ENCODE measurements around the gene MTERF4.

Gene MTERF4

DNA sequence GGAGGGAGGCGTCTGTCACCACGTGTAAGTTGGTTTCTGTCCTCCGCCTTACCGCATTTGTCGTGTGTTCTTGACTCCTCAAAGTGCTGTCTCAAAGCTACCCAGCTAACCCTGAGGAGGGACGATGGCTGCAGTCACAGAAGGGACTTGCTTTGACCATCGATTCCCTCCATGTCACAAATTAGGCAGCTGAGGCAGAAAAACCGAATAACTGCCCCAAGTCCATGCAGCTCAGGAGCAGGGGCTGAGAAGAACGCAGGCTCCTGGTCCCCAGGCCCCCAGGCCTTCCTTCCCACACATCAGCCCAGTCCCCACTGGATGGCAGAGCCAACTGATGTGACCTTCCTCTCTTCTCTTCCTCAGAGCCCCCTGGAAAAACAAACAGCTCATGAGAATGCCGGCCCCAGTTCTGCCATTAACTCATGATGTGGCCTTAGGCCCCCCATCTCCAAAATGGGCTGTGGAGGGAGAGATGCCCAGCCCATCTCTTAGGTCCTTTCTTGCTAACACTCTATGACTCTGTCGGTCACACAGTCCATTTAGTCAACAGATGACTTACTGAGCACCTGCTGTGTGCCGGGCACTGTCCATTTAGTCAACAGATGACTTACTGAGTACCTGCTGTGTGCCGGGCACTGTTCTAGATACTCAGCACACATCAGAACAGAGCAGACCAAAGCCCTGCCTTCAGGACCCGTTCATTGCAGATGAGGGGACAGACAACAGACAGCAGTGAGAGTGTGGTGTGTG is 19.6 kb downstream of the MTERF4 start:
- Histone ChIP-seq H3K27ac (ENCODE audit: low read length) (no peak overlapping the region), H3K9me3 (ENCODE audit: control insufficient read depth, low read depth, low read length) (no peaks in the 10 kb centered on the region)

GRCh38 chr2:241081643-241082340 is 20.3 kb downstream of the MTERF4 start:
- Histone ChIP-seq H3K27me3 (ENCODE audit: control insufficient read depth, insufficient read depth, low read length) (no peaks in the 10 kb centered on the region), H3K36me3 (ENCODE audit: control insufficient read depth, low read depth, low read length) (peaks cover 5% of the 10 kb centered on the region), H3K4me3 (ENCODE audit: low read length) (no peak overlapping the region), H3K4me1 (ENCODE audit: control insufficient read depth, low read depth, low read length) (no peaks in the 10 kb centered on the region), H3K9ac (ENCODE audit: low read length) (no peak overlapping the region), H3K9me3 (ENCODE audit: control insufficient read depth, low read depth, low read length) (no peaks in the 10 kb centered on the region), H3K27ac (ENCODE audit: low read length) (no peak overlapping the region)

More for the DNA sequence above, 19.6 kb downstream of the MTERF4 start:
- Histone ChIP-seq H3K9ac (ENCODE audit: low read length) (no peak overlapping the region), H3K27me3 (ENCODE audit: control insufficient read depth, insufficient read depth, low read length) (no peaks in the 10 kb centered on the region), H3K36me3 (ENCODE audit: control insufficient read depth, low read depth, low read length) (peaks cover 7% of the 10 kb centered on the region), H3K4me3 (ENCODE audit: low read length) (no peak overlapping the region), H3K4me1 (ENCODE audit: control insufficient read depth, low read depth, low read length) (no peaks in the 10 kb centered on the region)

DNA sequence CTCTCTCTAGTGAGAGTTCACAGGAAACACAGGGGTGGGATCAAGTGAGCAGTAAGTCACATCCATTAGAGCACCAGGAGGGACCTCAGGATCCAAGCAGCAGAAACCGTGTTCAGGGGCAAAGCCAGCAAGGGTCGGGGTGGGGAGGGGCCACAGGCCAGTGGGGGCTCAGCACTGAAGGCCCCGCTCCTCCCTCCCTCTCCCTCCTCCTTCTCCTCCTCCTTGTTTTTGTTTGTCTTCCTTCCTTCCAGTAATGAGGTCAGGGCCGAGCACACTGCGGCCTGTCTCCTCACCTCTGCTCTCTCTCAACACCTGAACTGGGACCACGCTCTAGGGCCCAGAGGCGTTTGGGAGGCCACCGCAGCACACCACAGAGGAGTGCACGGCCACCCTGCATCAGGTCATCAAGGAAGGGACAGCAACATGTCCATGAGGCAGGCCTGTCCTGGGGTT is 20.9 kb downstream of the MTERF4 start:
- Histone ChIP-seq H3K36me3 (ENCODE audit: control insufficient read depth, low read depth, low read length) (peaks cover 3% of the 10 kb centered on the region), H3K9ac (ENCODE audit: low read length) (no peak overlapping the region), H3K27ac (ENCODE audit: low read length) (no peak overlapping the region), H3K9me3 (ENCODE audit: control insufficient read depth, low read depth, low read length) (no peaks in the 10 kb centered on the region), H3K27me3 (ENCODE audit: control insufficient read depth, insufficient read depth, low read length) (no peaks in the 10 kb centered on the region), H3K4me3 (ENCODE audit: low read length) (no peak overlapping the region), H3K4me1 (ENCODE audit: control insufficient read depth, low read depth, low read length) (no peaks in the 10 kb centered on the region)

DNA sequence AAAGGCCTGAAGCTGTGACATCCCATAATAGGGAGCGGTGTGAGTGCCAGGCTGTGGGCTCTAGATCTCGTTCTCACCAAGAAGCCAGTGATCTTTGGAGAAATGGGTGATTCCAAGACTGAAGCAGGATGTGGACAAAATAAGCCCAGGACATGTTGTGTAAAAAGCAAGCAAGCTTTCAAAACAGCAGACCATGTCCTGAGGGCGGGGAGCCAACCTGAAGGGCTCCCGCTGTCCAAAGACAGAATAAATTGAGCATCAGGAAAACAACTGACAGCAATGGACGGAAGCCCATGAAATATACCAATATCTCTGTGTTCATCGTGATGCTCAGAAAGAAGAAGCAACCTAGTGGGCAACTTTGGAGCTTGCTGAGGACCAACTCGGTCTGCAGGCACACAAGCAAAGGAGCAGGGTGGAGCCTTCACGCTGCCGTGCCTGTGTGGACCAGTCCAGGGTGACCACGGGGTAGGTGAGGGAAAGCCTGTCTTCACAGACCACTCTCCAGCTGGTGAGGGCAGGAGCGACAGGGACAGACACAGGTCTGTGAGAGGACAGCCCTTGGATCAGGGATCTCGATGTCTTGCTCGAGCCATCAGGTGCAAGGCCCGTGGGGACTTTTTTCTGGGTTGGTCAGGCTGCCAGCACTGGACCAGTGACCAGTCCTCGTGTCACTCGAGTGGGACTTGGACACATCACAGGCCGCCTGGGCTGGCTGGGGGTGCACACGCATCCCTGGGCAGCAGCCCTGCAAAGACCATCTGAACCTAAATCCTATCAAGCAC is 21.5 kb downstream of the MTERF4 start:
- Histone ChIP-seq H3K27ac (ENCODE audit: low read length) (no peak overlapping the region), H3K4me1 (ENCODE audit: control insufficient read depth, low read depth, low read length) (no peaks in the 10 kb centered on the region)

DNA sequence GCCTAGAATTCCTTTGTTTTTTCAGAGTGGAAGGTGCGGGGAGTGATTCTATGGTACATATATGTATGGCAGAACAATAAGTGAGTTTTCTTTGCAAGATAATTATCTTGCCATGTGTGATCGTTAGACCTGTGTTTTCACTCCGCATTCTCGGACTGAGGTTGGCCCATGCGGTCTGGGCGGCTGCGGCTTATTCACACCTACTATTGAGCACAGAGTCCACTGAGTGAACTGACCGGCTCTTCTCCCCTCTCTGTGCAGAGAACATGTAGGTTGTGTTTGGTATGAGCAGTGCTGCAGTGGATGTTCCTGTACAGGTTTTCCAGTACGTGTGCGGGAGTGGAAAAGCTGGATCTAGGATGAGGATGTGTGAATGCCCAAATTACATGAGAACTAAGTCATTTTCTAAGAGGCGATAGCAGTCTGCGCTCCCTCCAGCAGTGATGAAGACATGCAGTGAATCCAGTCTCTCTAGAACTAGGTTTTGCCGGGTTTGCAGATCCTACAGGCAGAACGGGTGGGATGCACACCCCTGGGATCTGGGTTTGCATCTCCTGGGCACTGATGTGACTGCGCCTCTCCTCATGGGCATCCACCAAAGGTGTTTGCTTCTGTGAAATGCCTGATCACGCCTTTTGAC is 27.1 kb downstream of the MTERF4 start:
- Histone ChIP-seq H3K9me3 (ENCODE audit: control insufficient read depth, low read depth, low read length) (no peaks in the 10 kb centered on the region), H3K27me3 (ENCODE audit: control insufficient read depth, insufficient read depth, low read length) (no peaks in the 10 kb centered on the region), H3K4me1 (ENCODE audit: control insufficient read depth, low read depth, low read length) (no peaks in the 10 kb centered on the region), H3K4me3 (ENCODE audit: low read length) (no peak overlapping the region), H3K9ac (ENCODE audit: low read length) (no peak overlapping the region), H3K27ac (ENCODE audit: low read length) (no peak overlapping the region), H3K36me3 (ENCODE audit: control insufficient read depth, low read depth, low read length) (no peaks in the 10 kb centered on the region)

More for the DNA sequence above, 21.5 kb downstream of the MTERF4 start:
- Histone ChIP-seq H3K27me3 (ENCODE audit: control insufficient read depth, insufficient read depth, low read length) (no peaks in the 10 kb centered on the region), H3K9me3 (ENCODE audit: control insufficient read depth, low read depth, low read length) (no peaks in the 10 kb centered on the region), H3K36me3 (ENCODE audit: control insufficient read depth, low read depth, low read length) (peaks cover 3% of the 10 kb centered on the region), H3K9ac (ENCODE audit: low read length) (no peak overlapping the region), H3K4me3 (ENCODE audit: low read length) (no peak overlapping the region)

GRCh38 chr2:241074065-241074818 is 27.8 kb downstream of the MTERF4 start:
- no peaks in the 10 kb centered on the region for H3K27me3 ChIP-seq (ENCODE audit: control insufficient read depth, insufficient read depth, low read length)
- no peak overlapping the region for H3K9ac ChIP-seq (ENCODE audit: low read length)
- H3K27ac ChIP-seq (ENCODE audit: low read length), result no peak overlapping the region
- no peaks in the 10 kb centered on the region for H3K36me3 ChIP-seq (ENCODE audit: control insufficient read depth, low read depth, low read length)
- no peaks in the 10 kb centered on the region for H3K9me3 ChIP-seq (ENCODE audit: control insufficient read depth, low read depth, low read length)
- H3K4me1 ChIP-seq (ENCODE audit: control insufficient read depth, low read depth, low read length), result no peaks in the 10 kb centered on the region
- H3K4me3 ChIP-seq (ENCODE audit: low read length), result no peak overlapping the region

GRCh38 chr2:241073166-241074064 is 28.7 kb downstream of the MTERF4 start:
- H3K4me3 ChIP-seq (ENCODE audit: low read length), result no peak overlapping the region

GRCh38 chr2:241072553-241073165 is 29.4 kb downstream of the MTERF4 start:
- no peaks in the 10 kb centered on the region for H3K27me3 ChIP-seq (ENCODE audit: control insufficient read depth, insufficient read depth, low read length)
- no peaks in the 10 kb centered on the region for H3K36me3 ChIP-seq (ENCODE audit: control insufficient read depth, low read depth, low read length)
- no peak overlapping the region for H3K9ac ChIP-seq (ENCODE audit: low read length)
- no peak overlapping the region for H3K27ac ChIP-seq (ENCODE audit: low read length)
- H3K4me3 ChIP-seq (ENCODE audit: low read length), result no peak overlapping the region
- H3K4me1 ChIP-seq (ENCODE audit: control insufficient read depth, low read depth, low read length), result no peaks in the 10 kb centered on the region
- no peaks in the 10 kb centered on the region for H3K9me3 ChIP-seq (ENCODE audit: control insufficient read depth, low read depth, low read length)

More at GRCh38 chr2:241073166-241074064, 28.7 kb downstream of the MTERF4 start:
- no peak overlapping the region for H3K9ac ChIP-seq (ENCODE audit: low read length)
- no peak overlapping the region for H3K27ac ChIP-seq (ENCODE audit: low read length)
- H3K9me3 ChIP-seq (ENCODE audit: control insufficient read depth, low read depth, low read length), result no peaks in the 10 kb centered on the region
- H3K27me3 ChIP-seq (ENCODE audit: control insufficient read depth, insufficient read depth, low read length), result no peaks in the 10 kb centered on the region
- no peaks in the 10 kb centered on the region for H3K4me1 ChIP-seq (ENCODE audit: control insufficient read depth, low read depth, low read length)
- H3K36me3 ChIP-seq (ENCODE audit: control insufficient read depth, low read depth, low read length), result no peaks in the 10 kb centered on the region

GRCh38 chr2:241072151-241072550 is 29.9 kb downstream of the MTERF4 start:
- no peak overlapping the region for H3K9ac ChIP-seq (ENCODE audit: low read length)
- no peaks in the 10 kb centered on the region for H3K27me3 ChIP-seq (ENCODE audit: control insufficient read depth, insufficient read depth, low read length)
- no peaks in the 10 kb centered on the region for H3K4me1 ChIP-seq (ENCODE audit: control insufficient read depth, low read depth, low read length)
- no peak overlapping the region for H3K4me3 ChIP-seq (ENCODE audit: low read length)
- no peaks in the 10 kb centered on the region for H3K9me3 ChIP-seq (ENCODE audit: control insufficient read depth, low read depth, low read length)
- H3K27ac ChIP-seq (ENCODE audit: low read length), result no peak overlapping the region
- no peaks in the 10 kb centered on the region for H3K36me3 ChIP-seq (ENCODE audit: control insufficient read depth, low read depth, low read length)

DNA sequence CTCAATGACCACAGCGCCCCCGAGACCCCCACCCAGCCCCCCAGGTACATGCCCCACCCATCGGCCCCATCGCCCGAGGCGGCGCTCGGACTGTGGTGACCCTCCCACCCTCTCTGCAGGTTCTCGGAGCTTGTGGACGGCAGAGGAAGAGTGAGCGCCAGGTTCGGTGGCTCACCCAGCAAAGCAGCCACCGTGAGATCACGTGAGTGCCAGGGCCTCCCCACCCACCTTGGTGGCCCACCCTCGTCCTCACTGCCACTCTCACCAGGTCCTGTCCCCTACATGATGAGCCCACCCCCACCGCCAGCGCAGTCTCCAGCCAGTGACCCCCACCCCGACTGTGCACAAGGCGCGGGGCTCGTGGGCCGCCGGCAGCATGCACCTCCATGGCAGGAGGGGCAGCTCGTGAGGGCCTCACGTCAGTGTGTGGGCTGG is 30.4 kb downstream of the MTERF4 start:
- H3K9ac ChIP-seq (ENCODE audit: low read length), result no peak overlapping the region
- H3K36me3 ChIP-seq (ENCODE audit: control insufficient read depth, low read depth, low read length), result no peaks in the 10 kb centered on the region
- no peaks in the 10 kb centered on the region for H3K27me3 ChIP-seq (ENCODE audit: control insufficient read depth, insufficient read depth, low read length)
- no peaks in the 10 kb centered on the region for H3K9me3 ChIP-seq (ENCODE audit: control insufficient read depth, low read depth, low read length)
- H3K4me1 ChIP-seq (ENCODE audit: control insufficient read depth, low read depth, low read length), result no peaks in the 10 kb centered on the region
- H3K27ac ChIP-seq (ENCODE audit: low read length), result no peak overlapping the region
- H3K4me3 ChIP-seq (ENCODE audit: low read length), result no peak overlapping the region
